Mesothelial cell of epicardium (in vitro differentiated cells): Measurements from ENCODE around the gene CARS2. TPM values are rescaled to one million over a fixed set of nuclear protein-coding genes. Genes with fewer than 3 reads are reported as not detected.
"Not testable (repeated sequence)": the region's sequence is repeated elsewhere in the genome, so short reads cannot be mapped to it uniquely, and the experiment has no call there.

Experiments used
- DNase-seq, 2 experiments: peaks; one replicate each; pipeline ENCODE4 v3.0.0; 2021; ENCODE audit warnings: low spot score in 2 of 2; ENCODE audit not compliant: unreplicated experiment in 2 of 2
- H3K27ac Mint-ChIP-seq: 2 replicates; pipeline ENCODE4 v1.8.0; 2021; ENCODE audit warnings: mixed read lengths
- H3K27me3 Mint-ChIP-seq: 2 replicates; pipeline ENCODE4 v1.8.0; 2021; ENCODE audit warnings: low read depth, mixed read lengths
- H3K36me3 Mint-ChIP-seq: 2 replicates; pipeline ENCODE4 v1.8.0; 2021; ENCODE audit warnings: mixed read lengths
- H3K4me1 Mint-ChIP-seq: 2 replicates; pipeline ENCODE4 v1.8.0; 2021; ENCODE audit warnings: mixed read lengths
- H3K4me3 Mint-ChIP-seq: 2 replicates; pipeline ENCODE4 v1.8.0; 2021; ENCODE audit warnings: mild to moderate bottlenecking, moderate library complexity, mixed read lengths
- H3K9me3 Mint-ChIP-seq: 2 replicates; pipeline ENCODE4 v1.8.0; 2021; ENCODE audit warnings: mixed read lengths
- CTCF ChIP-seq: fragments of 200-600 bp; sonication (generic); IDR thresholded peaks from one replicate; pipeline ENCODE4 v1.5.0; 2021; ENCODE audit warnings: antibody characterized with exemption; ENCODE audit not compliant: unreplicated experiment
- total RNA-seq: library from RNA; stranded (reverse); gene quantifications from 3 replicates; pipeline ENCODE4 v1.2.1, GENCODE V29; 2021

Gene CARS2
- total RNA-seq, 1 donor from 2014 or later: 89.1 TPM

GRCh38 chr13:110616103-110617101, 89.5 kb downstream of the CARS2 start:
- no peaks in the 10 kb centered on the region for H3K36me3 Mint-ChIP-seq
- H3K4me3 Mint-ChIP-seq: peak overlapping the region; percentile 90
- no peaks in the 10 kb centered on the region for H3K27me3 Mint-ChIP-seq
- DNase-seq: no peak
- peaks cover 6% of the 10 kb centered on the region for H3K9me3 Mint-ChIP-seq
- TF ChIP-seq CTCF: no peak
- peaks cover 39% of the 10 kb centered on the region for H3K4me1 Mint-ChIP-seq
- H3K27ac Mint-ChIP-seq: peak overlapping the region; percentile 84

- peak; percentile 42 to 70 for DNase-seq
- no peaks in the 10 kb centered on the region for H3K36me3 Mint-ChIP-seq
- H3K4me1 Mint-ChIP-seq: peaks cover 47% of the 10 kb centered on the region
- TF ChIP-seq CTCF: no peak
- no peaks in the 10 kb centered on the region for H3K27me3 Mint-ChIP-seq
- H3K9me3 Mint-ChIP-seq: peaks cover 6% of the 10 kb centered on the region
- peak within 1 kb of the TSS; percentile 96 for H3K27ac Mint-ChIP-seq
- peak within 1 kb of the TSS; percentile 90 for H3K4me3 Mint-ChIP-seq
Measured at GRCh38 chr13:110615322-110616102, 90.4 kb downstream of the CARS2 start, which contains the start of gene NAXD. Gene NAXD (plus strand): TSS chr13:110615545. CDS start chr13:110615602, 57 bp downstream.

GRCh38 chr13:110615005-110615321, 91.0 kb downstream of the CARS2 start:
- TF ChIP-seq CTCF: no peak
- Mint-ChIP-seq H3K27me3 (no peaks in the 10 kb centered on the region), H3K4me3 (peak overlapping the region; percentile 90), H3K4me1 (peaks cover 52% of the 10 kb centered on the region), H3K27ac (peak overlapping the region; percentile 96), H3K9me3 (peaks cover 6% of the 10 kb centered on the region), H3K36me3 (no peaks in the 10 kb centered on the region)
- DNase-seq: no peak

GRCh38 chr13:110610955-110611595, 94.8 kb downstream of the CARS2 start:
- peaks cover 4% of the 10 kb centered on the region for H3K36me3 Mint-ChIP-seq
- no peak for DNase-seq
- no peaks in the 10 kb centered on the region for H3K27me3 Mint-ChIP-seq
- H3K9me3 Mint-ChIP-seq: peaks cover 10% of the 10 kb centered on the region
- H3K4me3 Mint-ChIP-seq: peak overlapping the region; percentile 1
- peak overlapping the region; percentile 90 for H3K27ac Mint-ChIP-seq
- H3K4me1 Mint-ChIP-seq: peaks cover 39% of the 10 kb centered on the region
- TF ChIP-seq CTCF: no peak

GRCh38 chr13:110607675-110608224, 98.2 kb downstream of the CARS2 start:
- Mint-ChIP-seq H3K4me1 (peaks cover 32% of the 10 kb centered on the region), H3K27me3 (no peaks in the 10 kb centered on the region), H3K27ac (peak overlapping the region; percentile 33), H3K36me3 (peaks cover 4% of the 10 kb centered on the region), H3K9me3 (peaks cover 4% of the 10 kb centered on the region), H3K4me3 (no peak overlapping the region)
- DNase-seq: no peak
- no peak for TF ChIP-seq CTCF

- not testable (repeated sequence) for H3K27me3 Mint-ChIP-seq, H3K4me3 Mint-ChIP-seq, H3K27ac Mint-ChIP-seq, H3K36me3 Mint-ChIP-seq, DNase-seq, H3K9me3 Mint-ChIP-seq
- H3K4me1 Mint-ChIP-seq: peaks cover 32% of the 10 kb centered on the region
Measured at GRCh38 chr13:110606281-110606680, 99.6 kb downstream of the CARS2 start.
